GM12875 (cell line): Measurements from ENCODE around the gene HSPA12A.

Experiments used
- H3K4me3 ChIP-seq: one replicate; pipeline ENCODE4 v1.5.1; 2011; ENCODE audit warnings: low read depth, low read length, control low read depth
- CTCF ChIP-seq: IDR thresholded peaks from 2 replicates; pipeline ENCODE4 v1.5.1; 2011; ENCODE audit warnings: low read depth, mild to moderate bottlenecking, control low read depth, inconsistent platforms, low read length, moderate library complexity, borderline replicate concordance; ENCODE audit not compliant: insufficient read depth

HSPA12A gene

GRCh38 chr10:116690356-116691322, 51.7 kb downstream of the HSPA12A start:
- H3K4me3 ChIP-seq = no peak overlapping the region
- no peak for TF ChIP-seq CTCF

- TF ChIP-seq CTCF = no peak
- H3K4me3 ChIP-seq = no peak overlapping the region
Measured at GRCh38 chr10:116689744-116690143, 52.6 kb downstream of the HSPA12A start.

GRCh38 chr10:116688741-116689495, 53.4 kb downstream of the HSPA12A start:
- no peak for TF ChIP-seq CTCF
- H3K4me3 ChIP-seq = no peak overlapping the region

GRCh38 chr10:116688241-116688711, 54.1 kb downstream of the HSPA12A start:
- TF ChIP-seq CTCF = no peak

GRCh38 chr10:116687633-116688032, 54.7 kb downstream of the HSPA12A start:
- H3K4me3 ChIP-seq = no peak overlapping the region
- TF ChIP-seq CTCF = no peak

More at GRCh38 chr10:116688241-116688711, 54.1 kb downstream of the HSPA12A start:
- H3K4me3 ChIP-seq = no peak overlapping the region

GRCh38 chr10:116686632-116687031, 55.7 kb downstream of the HSPA12A start:
- H3K4me3 ChIP-seq = no peak overlapping the region
- TF ChIP-seq CTCF = no peak
